GF-D8 (cell line): ENCODE results near the gene ROR2.

Experiments
- DNase-seq: peaks from one replicate; lab custom pipeline; 2025; lab: John Stamatoyannopoulos, UW

Gene ROR2

GRCh38 chr9:91948597-91949391 is 1.2 kb downstream of the ROR2 start:
- no peak for DNase-seq

DNA sequence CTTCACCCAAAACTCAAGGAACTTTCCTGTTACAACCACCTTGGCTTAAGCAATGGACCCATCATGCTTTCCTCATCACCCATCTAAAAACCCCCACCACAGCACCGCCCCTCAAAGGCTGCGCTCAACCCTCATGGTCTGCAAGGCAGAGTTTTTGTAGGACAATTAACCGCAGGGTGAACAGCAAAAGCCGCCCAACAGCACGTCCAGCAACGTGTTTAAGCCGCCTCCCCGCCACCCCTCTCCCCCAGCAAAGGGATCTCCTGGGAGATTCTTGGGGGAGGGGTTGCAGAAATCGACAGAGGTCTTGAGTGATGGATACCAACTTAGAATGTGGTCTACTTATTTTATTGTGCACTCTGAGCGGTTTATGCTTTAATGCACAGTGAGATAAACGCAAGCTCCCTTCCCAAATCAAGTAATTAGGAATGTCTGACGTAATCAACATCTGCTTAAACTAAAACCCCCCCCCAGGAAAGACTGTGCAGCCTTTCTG is 1.9 kb downstream of the ROR2 start:
- no peak for DNase-seq

- no peak for DNase-seq
Observed at GRCh38 chr9:91946653-91947488, 3.2 kb downstream of the ROR2 start.

DNA sequence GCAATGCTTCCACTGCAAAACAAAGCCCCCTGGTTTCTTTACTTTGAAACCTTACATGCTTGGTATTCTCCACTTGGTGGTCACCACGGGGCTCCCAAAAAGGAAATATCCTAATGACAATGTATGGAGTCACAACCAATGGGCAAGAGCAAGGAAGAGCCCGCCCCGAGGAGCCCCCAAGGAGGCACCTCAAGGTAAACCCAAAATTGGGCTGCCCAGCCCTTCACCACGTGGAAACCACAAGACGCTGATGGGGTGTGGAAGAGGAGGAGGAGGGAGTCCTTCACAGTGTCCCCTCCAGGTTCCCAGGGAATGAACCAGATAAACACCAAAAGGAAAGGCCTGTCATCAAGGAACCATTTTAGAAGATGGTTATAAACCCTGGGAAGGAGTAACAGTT is 3.8 kb downstream of the ROR2 start:
- no peak for DNase-seq

DNA sequence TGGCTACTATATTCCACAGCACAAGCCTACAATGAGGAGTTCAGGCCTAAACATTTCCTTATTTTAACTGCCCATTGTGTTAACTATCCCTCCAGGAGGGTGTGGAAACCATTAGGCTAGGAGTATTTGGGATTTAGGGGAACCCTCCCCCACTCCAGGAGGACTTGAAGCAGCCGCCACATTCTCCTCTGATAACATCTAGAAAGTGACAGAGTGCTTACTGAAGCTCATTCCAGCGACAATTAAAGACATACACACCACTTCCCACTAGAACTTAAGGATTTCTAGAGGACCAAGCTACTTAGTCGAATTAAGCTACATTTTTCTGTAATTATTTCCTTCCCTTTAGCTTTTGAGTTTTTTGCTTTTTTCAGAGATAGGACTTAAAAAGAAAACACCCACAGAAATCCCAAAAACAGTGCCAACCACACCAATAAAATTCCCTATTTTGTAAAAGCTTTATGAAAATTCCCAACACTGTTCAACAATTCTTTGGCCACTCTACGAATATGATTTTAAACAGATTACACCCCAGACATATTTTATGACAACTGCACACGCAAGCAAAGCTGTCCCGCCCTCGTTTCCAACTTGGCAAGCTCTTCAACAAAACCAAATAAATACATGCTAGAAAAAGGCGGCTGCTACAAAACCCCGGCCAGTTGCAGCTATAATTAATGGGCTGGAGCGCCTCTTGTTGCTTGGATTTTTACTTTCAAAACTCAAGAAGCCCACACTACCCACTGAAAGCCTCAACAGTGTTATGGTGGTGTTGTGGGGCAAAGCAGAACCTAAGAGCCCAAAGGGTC is 4.5 kb downstream of the ROR2 start:
- no peak for DNase-seq

DNA sequence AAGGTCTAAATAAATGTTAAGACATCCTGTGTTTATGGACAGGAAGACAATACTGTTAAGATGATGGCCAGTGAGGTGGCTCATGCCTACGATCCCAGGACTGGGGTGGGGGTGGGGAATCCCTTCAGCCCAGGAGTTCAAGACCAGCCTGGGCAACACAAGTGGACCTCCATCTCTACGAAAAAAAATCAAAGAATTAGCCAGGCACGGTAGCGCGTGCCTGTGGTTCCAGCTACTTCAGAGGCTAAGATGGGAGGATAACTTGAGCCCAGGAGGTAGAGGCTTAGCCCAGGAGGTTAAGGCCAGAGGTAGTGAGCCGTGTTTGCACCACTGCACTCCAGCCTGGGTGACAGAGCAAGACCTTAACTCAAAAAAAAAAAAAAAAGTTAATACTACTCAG is 5.3 kb downstream of the ROR2 start:
- no peak for DNase-seq

- DNase-seq = no peak
Observed at GRCh38 chr9:91943478-91944470, 6.3 kb downstream of the ROR2 start.

- no peak for DNase-seq
Observed at GRCh38 chr9:91942201-91942600, 7.8 kb downstream of the ROR2 start.

- no peak for DNase-seq
Observed at GRCh38 chr9:91939978-91940377, 10.1 kb downstream of the ROR2 start.

- no peak for DNase-seq
Observed at GRCh38 chr9:91937727-91938126, 12.3 kb downstream of the ROR2 start.

DNA sequence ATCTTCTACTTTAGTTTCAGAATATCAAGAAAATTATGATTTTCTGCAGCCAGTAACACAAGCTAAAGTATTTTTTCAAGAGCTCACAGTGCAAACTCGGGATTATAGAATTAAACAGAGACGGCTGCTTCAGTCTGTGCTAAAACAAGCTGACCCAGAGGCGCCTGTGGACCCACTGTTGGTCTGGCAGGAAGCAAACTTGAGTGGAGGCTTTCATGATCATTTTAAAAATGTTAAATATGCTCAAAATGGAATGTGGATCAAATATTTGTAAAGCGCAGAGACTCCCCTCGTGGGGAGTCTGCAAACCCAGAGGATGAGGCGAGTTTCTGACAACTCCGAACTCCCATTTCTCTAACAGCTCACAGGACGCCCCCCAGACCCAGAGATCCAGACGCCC is 13.0 kb downstream of the ROR2 start:
- DNase-seq = no peak

DNA sequence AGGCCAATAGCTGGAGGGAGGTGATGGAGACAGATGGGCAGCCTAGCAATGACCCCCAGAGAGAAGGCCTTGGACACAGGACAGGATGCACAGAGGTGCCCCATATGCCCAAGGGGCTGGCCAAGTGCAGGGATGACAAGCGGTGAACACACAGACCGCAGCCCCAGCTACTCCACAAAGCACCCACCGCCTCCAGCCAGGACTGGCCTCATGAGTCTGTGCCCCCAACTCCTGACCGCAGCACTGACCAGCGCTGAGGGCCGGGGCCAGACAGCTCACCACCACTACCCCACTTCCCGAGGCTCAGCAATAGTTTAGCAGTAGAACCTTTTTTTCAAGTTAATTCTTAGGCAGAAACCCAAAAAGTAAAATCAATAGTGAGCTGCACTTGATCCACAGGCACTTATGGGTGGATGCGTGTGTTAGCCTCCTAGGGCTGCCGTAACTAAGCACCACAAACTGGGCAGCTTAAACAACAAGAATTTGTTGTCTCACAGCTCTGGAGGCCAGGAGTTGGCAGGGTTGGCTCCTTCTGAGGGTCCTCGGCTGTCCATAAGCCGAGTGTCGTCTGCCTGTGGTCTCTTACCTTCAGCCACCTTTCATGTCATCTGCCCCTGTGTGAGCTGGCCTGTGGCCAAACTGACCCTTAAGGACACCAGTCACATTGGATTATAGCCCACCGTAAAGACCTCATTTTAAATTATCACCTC is 14.1 kb downstream of the ROR2 start:
- no peak for DNase-seq

DNA sequence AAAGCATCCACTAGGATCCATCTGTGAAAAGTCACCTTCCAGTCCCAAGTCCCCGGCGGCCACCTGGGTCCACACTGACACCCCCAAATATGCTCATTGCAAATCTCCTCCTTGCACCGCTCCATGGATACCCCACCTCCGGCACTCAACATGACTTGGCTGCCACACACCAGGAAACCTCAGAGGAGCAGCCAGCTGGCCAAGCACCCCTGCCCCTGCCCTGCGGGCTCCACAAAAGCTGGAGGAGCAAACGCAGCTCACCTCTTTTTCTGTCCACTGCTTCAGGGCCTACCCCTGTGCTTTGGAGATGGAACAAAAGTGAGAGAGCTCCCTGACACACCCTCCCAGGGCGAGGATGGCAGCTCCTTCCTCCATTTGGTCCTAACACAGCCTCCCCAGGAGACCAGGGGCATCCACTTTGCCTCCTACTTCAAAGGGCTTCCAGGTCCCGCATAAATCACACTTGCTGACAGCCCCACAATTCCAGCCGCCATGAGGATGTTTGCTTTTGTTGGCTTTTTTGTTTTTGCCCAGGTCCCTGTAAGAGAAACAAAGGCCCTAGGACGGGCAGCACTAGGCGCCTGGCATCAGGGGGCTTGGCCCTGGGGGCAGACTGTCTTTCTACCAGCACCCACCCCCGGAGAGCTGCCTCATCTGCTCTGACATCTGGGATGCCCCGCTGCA is 14.8 kb downstream of the ROR2 start:
- no peak for DNase-seq

- DNase-seq = no peak
Observed at GRCh38 chr9:91934654-91935053, 15.4 kb downstream of the ROR2 start.

GRCh38 chr9:91933556-91934352 is 16.3 kb downstream of the ROR2 start:
- DNase-seq = no peak

DNA sequence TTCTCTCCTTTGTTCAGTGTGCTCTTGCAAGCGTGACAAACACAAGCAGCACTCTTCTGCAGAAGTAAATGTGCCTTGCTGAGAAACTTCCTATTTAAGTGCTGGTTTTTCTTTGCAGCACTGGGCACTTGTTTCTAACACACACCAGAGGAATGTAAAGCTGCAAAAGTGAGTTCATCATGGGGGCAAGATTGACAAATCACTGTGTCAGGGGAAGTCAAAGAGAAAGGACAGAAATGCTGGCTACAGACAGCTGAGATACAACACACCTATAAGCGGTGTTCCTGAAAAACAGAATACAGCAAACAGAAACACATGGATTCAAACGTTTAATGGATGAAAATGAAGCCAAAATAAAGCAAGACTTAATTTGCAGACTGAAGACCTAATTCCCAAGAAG is 19.6 kb downstream of the ROR2 start:
- DNase-seq = no peak

DNA sequence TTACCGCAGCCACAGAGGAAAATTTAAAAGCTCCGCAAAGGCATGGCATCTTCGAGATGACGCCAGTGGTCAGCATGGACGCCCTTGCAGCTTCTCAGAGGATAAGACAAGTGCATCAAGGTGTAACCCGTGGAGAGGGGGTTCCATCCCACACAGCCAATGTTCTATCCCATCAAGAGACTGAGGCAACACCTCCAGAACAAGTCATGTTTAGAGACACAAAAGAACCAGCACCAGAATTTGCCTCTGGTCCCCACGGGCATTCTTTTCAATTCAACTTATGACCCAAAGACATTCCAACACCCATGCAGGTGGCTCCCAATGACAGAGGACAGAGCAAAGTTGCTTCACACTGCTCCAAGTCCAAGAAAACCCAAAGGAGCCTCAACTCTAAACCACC is 20.7 kb downstream of the ROR2 start:
- DNase-seq = no peak

DNA sequence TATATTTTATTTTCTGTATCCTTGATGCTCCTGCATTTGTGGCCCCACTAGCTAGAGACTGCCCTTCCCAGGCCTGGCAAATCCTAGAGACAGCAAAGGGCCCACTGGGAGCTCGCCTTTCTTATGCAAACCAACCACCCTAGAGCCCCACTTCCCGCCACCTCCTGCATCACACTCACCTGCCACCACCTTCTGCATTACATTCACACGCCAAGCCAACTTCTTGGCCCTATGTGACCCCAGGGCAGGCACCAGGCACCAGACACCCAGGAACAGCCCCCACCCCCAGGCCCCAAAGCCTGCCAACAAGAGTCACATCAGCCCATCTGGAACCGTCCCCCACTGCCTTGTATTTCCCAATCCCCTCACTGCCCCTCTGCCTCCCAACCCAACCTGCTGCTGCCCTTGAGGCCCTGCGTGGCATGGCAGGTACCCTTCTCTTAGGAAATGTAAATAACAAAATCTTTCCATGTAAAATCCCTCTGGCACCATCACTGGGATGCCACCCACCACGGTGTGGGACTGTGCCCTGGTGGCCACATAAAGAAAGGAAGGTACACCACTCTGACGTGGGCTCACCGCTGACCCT is 22.0 kb downstream of the ROR2 start:
- DNase-seq = no peak

DNA sequence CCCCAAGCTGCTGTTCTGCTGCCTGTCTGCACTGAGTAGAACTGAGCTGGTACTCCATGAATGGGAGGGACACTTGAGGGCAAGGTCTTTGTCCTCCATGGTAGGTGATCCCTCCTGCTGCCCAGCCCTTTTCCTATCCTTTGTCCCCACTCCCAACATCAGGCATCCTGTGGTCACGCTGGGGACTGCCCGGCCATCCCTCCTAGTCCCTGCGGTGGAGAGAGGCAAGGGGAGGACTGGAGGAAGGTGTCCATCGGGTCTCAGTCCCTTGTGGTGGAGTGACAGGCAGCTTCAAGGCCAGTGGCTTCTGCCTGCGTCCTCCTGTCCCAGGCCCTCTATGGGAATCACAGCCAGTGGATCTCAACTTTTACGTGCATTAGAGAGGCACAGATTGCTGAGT is 25.9 kb downstream of the ROR2 start:
- no peak for DNase-seq
